Activated CD8-positive, alpha-beta memory T cell treated with anti-CD3 and anti-CD28 coated beads, Interleukin-2, amount 50 U/mL, for 1 hour (primary cell): ENCODE results near the gene UBL4B.
"Not testable (repeated sequence)": the region's sequence is repeated elsewhere in the genome, so short reads cannot be mapped to it uniquely, and the experiment has no call there.

ENCODE experiments used
- DNase-seq: peaks from one replicate; pipeline ENCODE4 v3.0.0-alpha.2; 2020; ENCODE audit errors: extremely low read depth

The UBL4B gene

GRCh38 chr1:110112143-110112542 is at the start of gene UBL4B:
Gene UBL4B (plus strand): TSS chr1:110112443. CDS start chr1:110112535, 92 bp downstream.
- no peak for DNase-seq

GRCh38 chr1:110062612-110063011 is 49.6 kb upstream of the UBL4B start:
- DNase-seq = no peak

- no peak for DNase-seq
Measured at GRCh38 chr1:110063781-110064180, 48.5 kb upstream of the UBL4B start.

- DNase-seq = no peak
Measured at GRCh38 chr1:110064576-110065337, 47.5 kb upstream of the UBL4B start.

GRCh38 chr1:110065841-110066240 is 46.4 kb upstream of the UBL4B start:
- DNase-seq = no peak

- no peak for DNase-seq
Measured at GRCh38 chr1:110067479-110067892, 44.8 kb upstream of the UBL4B start.

- no peak for DNase-seq
Measured at GRCh38 chr1:110067893-110068645, 44.2 kb upstream of the UBL4B start.

DNA sequence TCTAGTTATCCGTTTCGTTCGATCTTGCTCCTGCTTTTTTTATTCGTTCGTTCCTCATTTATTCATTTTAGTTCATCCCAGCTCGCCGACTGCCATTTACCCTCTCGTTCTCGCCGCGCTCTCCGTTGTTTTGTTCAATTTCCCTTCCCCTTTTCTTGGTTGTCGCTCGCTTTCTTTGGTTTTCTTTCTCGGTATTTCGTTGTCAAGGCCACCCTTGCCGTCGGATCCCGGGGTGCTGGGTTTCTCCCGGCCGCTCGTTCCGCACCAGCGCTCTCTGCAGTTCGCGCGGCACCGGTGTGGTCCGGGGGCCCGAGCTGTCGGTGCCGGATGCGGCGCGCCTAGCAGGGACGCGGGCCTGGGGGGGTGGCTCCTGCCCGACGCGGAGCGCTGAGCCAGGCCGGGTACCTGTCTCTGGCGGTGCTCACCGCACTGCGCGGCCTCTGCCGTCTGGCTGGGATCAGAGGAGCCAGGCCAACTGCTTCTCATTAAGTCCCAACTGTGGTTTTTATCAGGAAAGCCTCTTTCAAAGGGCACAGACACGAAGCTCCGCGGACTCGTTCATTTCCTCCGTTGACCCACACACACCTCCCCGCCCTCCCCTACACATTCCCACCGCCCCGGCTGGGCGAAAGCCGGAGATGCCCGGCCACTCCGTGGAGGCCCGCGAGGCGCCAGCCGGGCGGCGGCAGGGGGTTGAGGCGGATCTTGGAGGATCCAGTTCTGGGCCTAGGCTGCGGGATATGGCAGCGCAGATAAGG is 43.4 kb upstream of the UBL4B start:
- no peak for DNase-seq

DNA sequence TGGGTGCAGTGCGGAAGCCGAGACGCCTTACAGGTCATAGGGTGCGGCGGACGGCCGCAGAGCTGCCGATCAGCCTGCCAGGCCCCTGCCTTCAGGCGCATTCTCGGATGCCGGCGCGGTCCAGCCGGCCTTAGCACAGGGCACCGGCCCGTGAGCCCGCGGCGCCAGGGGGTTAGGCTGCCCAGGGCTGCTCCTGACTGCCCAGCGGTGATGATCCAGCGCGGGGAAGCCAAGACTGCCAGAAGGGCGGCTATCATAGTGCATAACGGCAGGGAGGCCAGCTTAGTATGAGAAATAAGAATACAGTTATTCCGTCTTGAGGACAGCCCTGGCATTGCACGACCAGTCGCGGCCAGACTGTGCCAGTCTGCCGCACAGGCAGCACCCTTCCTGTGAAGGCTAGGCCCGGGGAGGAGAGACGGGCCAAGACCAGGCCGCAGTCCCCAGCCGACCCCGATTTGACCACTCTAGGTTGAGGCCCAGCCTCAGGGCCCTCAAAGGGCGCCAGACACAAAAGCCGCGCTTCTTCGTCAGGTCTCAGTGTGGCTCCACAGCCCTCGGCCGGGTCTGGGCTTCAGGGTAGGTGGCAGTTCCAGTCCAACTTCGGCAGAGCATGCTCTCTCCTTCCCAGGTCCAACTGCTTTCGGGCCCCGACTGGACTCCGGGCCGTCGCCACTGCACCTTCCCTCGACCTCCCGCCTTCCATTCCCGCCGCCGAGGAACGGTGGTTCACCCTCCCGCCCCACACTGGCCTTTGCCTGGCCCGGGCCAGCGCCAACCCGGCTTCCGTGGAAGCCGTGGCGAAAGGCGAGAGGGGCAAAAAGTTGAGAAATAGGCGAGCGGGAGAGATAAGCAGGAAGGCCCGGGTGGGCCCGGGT is 42.6 kb upstream of the UBL4B start:
- DNase-seq = no peak

DNA sequence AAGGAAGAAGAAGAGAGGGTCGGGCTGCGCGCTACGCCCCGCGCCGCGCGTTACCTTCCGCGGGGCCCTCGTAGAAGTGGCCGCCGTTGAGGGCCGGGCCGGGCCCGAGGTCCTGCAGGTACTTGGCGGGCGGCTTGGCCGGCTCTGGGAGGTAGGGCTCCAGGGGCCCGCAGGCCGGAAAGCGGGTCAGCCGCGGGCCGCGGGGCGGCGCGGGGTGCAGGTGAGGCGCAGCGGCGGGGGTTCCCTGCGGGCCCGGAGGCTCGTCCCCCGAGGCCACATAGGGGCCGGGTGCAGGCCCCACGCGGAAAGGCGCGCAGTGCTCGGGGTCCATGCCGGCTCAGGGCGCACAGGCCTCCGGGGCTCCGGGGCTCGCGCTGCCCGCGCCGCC is 42.0 kb upstream of the UBL4B start:
- no peak for DNase-seq

DNA sequence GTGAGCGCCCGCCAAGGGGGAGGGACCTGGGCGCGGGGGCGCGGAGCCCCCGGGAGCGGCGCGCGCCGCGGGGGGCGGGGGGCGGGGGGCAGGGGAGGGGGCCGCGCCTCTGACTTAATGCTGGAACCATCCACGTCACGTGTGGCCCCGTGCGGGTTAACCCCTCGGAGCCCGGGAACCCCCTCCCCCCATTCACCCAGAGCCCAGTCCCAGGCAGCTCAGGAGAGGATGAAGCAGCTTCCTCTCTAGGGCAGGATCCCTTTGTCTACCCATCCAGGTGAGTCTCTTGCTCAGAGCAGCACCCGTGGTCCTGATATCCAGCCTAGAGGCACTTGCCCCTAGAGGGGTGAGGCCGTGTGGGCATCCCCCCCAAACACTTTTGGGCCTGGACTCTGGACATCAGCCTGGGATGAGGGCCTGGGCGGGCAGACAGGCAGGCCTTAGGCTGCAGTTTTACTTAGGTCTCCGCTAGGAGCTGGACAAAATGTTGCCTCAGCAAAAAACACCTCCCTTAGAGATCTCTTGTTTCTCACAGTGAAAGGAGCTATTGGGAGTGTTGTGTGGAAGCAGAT is 41.5 kb upstream of the UBL4B start, which contains the start of gene ALX3:
Gene ALX3, minus strand, starts transcription at position 2 of the 572 bp plus-strand sequence. CDS start 60 bp downstream, outside the sequence.
- DNase-seq = no peak

DNA sequence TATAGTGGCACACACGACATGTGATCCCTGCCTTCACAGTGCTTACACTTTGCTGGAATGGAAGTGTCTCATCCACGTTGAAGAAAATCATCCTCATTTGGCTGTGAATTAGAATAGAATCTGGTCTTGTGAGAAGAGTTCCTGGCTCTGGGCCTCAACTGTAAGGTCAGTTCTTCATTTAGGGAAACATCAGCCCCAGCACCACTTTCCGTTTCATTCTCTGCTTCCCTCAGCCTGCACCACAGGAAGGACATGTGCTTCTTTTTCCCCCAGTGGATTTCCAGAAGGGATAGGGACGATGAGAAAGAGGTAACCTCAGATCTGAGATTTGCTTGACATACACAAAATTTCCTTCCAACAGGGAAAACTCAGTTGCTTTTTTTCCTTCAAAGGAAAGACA is 38.1 kb upstream of the UBL4B start:
- DNase-seq = no peak

DNA sequence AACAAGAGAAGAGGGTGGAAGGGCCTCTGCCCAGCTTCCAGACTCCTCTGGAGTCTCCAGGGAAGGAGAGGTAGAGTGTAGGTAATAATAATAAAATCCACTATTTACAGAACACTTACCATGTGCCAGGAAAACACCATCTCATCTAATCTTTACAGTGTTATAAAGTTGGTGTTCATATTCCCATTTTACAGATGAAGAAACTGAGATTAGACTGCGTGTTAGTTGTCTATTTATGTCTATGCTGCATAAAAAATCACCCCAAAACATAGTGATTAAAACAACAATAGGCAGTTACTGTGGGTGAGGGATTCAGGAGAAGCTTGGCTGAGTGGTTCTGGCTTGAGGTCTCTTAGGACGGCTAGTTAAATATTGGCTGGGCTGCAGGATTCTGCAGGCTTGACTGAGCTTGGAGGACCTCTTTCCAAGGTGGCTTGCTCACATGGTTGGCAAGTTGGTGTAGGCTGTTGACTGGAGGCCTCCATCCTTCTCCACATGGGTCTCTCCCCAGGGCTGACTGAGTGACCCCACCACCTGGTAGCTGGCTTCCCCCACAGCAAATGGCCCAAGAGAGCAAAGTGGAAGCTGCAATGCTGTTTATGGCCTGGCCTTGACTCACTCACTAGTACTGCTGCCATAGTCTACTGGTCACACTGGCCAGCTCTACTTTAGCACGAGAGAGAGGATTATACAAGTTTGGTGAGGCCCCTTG is 35.3 kb upstream of the UBL4B start:
- no peak for DNase-seq

DNA sequence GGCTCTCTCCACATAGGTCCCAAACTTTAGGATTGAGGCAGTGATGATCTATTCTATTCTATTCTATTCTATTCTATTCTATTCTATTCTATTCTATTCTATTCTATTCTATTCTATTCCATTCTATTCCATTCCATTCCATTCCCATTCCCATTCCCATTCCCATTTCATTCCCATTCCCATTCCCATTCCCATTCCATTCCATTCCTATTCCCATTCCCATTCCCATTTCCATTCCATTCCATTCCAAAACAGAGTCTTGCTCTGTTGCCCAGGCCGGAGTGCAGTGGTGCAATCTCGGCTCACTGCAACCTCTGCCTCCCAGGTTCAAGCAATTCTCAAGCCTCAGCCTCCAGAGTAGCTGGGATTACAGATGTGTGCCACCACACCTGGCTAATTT is 32.2 kb upstream of the UBL4B start:
- not testable (repeated sequence) for DNase-seq

DNA sequence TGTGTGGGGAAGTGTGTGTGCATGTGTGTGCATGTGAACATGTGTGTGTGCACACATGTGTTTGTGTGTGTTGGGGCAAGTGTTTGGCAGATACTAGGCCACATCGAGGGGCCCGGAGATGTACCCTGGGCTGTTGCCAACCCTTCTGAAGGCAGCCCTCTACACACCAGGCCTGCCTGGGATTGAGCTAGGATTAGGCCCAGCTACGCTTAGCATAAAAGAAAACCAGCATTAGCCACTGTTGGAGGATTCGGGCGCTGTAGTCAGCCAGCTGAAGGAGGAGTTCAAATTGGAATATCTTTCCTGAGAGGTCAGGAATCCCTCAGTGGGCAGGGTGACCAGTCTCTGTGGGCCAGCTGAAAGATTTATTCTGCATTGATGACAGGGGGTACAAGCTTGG is 31.2 kb upstream of the UBL4B start:
- no peak for DNase-seq

- DNase-seq = no peak
Measured at GRCh38 chr1:110082477-110082876, 29.8 kb upstream of the UBL4B start.

DNA sequence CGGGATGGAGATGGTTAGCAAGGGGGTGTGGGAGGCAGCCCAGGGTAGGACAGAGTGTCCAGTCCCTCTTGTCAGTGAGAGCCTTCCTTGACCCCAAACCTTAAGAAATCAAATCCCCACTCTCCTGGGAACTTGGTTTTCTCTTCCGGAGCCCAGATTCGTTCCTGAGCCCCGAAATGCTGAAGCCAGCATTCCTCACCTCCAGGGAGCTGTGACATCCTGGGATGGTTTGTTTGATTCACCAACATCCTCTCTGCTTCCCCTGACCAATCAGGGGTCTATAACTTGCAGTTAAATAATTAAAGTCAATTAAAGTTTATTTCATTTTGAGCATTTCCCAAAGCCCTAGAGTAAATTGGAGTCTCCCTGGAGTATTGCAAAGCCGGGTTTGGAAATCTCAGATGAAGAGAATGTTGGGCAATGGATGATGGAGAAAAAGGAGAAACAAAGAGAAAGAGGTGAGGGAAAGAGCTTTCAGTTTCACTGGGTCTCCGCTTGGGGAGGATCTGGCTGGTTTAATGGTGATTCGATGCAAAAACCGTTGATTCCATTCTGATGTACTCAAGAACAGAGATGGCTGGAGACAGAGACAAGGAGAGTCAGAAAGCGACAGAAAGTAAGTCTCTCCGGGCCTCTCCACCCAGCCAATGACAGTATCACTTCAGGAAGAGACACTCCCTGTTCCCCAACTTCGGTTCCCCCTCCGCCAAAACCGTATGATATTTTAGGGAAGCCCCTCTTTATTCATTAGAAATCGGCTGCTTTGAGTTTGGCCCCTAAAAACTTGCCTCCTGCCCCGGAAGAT is 29.0 kb upstream of the UBL4B start:
- DNase-seq = no peak

GRCh38 chr1:110083866-110084226 is 28.4 kb upstream of the UBL4B start:
- DNase-seq = no peak

GRCh38 chr1:110084227-110085078 is 27.8 kb upstream of the UBL4B start:
- no peak for DNase-seq
